ENCODE measurements around the gene XPNPEP1. TPM values are rescaled to one million over a fixed set of nuclear protein-coding genes. Genes with fewer than 3 reads are reported as not detected.

The XPNPEP1 gene
- total RNA-seq, 1 donor from 2014 or later: 79.4 TPM

DNA sequence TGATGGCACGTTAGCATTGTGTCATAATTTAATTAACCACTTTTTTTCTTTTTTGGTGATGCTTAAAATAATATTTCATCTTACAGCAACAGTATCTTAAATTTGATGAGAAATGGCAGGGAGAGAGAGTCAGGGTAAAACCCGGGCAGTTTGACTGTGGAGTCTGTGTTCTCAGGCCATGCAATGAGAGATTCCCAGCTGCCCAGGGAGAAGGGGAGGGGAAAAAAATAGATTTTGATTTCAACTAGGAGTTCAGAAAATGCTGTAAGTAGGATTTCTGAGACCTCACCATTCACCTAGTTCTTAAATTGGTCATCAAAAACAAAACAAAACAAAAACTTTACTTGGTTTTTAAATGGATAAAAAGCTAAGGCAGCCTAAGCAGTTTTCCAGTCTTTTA is 37.4 kb upstream of the XPNPEP1 start:
- Mint-ChIP-seq H3K9me3 (no peaks in the 10 kb centered on the region), H3K4me3 (ENCODE audit: low read depth) (no peak overlapping the region), H3K27me3 (ENCODE audit: low read depth) (peaks cover 5% of the 10 kb centered on the region), H3K27ac (no peak overlapping the region), H3K36me3 (ENCODE audit: low read depth) (no peaks in the 10 kb centered on the region), H3K4me1 (ENCODE audit: low read depth) (peaks cover 2% of the 10 kb centered on the region)
- intact Hi-C loops (cut with micrococcal nuclease): no loop called here
- no peak for DNase-seq (ENCODE audit: low spot score)

DNA sequence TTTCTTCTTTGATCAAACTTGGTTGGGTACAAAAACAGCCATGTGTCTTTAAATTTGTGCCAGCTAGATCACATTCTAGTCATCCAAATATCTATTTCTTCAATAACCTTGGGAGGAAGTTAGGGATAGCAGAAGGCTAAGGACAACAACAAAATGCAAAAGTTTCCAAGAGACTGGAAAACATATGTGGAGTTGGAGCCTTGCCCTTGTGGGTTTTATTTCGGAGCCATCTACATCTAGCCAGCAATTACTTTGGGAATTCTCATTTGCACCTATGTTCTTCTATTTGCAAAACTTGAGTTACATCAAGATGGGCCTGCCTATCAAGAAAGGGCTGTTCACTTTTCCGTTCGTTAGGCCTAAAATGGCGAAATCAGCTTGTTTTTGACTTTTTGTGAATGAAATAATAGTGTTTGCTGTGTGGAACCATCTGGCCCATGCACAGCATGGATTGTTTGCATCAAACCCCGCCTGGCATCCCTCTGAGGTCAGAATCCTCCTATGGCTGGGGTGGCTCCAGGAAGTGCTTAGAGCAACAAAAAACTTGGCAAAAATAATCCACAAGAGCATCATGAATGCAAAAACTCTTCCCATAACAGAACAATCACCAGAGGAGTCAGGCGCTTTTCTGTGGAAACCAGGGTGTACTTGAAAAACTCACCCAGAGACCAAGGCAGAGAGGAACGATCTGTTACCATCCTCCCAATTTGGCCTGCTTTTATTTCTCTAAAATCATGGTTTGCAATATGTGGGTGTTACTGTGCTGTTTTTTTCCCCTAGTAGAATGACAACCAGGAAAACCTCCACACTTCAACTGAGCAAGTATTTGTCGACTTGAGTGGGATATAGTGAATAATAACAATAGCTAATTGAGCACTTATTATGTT is 36.2 kb upstream of the XPNPEP1 start:
- no peaks in the 10 kb centered on the region for H3K9me3 Mint-ChIP-seq
- H3K4me3 Mint-ChIP-seq (ENCODE audit: low read depth): no peak overlapping the region
- no peak for DNase-seq (ENCODE audit: low spot score)
- H3K4me1 Mint-ChIP-seq (ENCODE audit: low read depth): peaks cover 2% of the 10 kb centered on the region
- no peaks in the 10 kb centered on the region for H3K36me3 Mint-ChIP-seq (ENCODE audit: low read depth)
- intact Hi-C loops (cut with micrococcal nuclease): no loop called here
- peaks cover 12% of the 10 kb centered on the region for H3K27me3 Mint-ChIP-seq (ENCODE audit: low read depth)
- H3K27ac Mint-ChIP-seq: no peak overlapping the region

DNA sequence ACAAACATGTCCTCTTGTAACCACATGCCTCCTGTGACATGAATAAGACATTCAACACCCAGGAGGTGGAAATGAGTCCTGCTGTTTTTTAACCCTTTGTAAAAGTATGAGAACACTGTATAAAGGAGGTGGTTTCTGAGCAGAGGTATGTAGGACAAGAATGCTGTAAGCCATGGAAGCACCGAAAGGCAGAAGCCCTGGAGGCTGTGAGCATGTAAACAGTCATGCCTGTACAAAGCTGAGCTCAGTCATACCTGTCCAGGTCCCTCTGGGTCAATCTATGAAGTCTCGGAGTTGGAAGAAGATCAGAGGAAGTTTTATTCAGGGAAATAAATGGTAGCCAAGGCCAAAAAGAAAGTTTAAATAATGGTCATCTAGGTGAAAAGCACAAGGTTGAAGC is 34.7 kb upstream of the XPNPEP1 start:
- intact Hi-C loops (cut with micrococcal nuclease): no loop called here
- H3K27me3 Mint-ChIP-seq (ENCODE audit: low read depth): peaks cover 10% of the 10 kb centered on the region
- no peak for DNase-seq (ENCODE audit: low spot score)
- no peaks in the 10 kb centered on the region for H3K9me3 Mint-ChIP-seq
- H3K36me3 Mint-ChIP-seq (ENCODE audit: low read depth): no peaks in the 10 kb centered on the region
- no peak overlapping the region for H3K4me3 Mint-ChIP-seq (ENCODE audit: low read depth)
- H3K4me1 Mint-ChIP-seq (ENCODE audit: low read depth): peaks cover 2% of the 10 kb centered on the region
- no peak overlapping the region for H3K27ac Mint-ChIP-seq

DNA sequence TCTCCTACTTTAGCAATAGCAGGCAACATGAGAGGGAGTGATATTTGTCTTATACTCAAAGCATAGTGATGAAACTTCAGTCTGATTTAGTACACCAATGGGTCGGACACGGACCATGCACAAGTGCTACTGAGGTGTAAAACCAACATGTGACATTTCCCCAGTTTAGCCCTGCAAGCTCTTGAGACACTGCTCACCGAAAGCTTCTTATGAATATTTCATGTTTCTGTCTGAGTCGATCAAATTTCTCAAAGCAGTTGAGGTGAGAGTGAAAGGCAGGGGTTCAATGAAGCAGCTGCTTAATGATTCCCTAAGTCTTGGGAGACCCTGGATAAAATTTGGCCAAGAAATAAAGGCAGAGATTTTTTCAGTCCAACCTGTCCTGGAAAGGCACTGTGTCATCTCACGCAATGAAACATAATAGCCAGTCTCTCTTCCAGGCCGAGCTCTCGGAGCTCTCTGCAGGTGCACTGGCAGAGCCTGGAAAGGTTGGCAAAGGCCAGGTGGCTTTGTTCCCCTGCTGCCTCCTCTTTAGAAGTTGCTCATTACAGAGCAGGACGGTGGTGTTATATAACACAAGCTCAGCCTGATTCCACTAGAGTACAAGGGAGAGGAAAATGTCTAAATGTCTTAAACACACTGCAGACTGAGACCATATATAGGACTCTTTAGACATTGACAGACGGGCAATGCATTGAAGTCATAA is 33.9 kb upstream of the XPNPEP1 start:
- intact Hi-C loops (cut with micrococcal nuclease): no loop called here
- DNase-seq (ENCODE audit: low spot score): no peak
- no peak overlapping the region for H3K4me3 Mint-ChIP-seq (ENCODE audit: low read depth)
- no peak overlapping the region for H3K27ac Mint-ChIP-seq
- H3K4me1 Mint-ChIP-seq (ENCODE audit: low read depth): peaks cover 2% of the 10 kb centered on the region
- H3K27me3 Mint-ChIP-seq (ENCODE audit: low read depth): peaks cover 14% of the 10 kb centered on the region
- no peaks in the 10 kb centered on the region for H3K36me3 Mint-ChIP-seq (ENCODE audit: low read depth)
- no peaks in the 10 kb centered on the region for H3K9me3 Mint-ChIP-seq

DNA sequence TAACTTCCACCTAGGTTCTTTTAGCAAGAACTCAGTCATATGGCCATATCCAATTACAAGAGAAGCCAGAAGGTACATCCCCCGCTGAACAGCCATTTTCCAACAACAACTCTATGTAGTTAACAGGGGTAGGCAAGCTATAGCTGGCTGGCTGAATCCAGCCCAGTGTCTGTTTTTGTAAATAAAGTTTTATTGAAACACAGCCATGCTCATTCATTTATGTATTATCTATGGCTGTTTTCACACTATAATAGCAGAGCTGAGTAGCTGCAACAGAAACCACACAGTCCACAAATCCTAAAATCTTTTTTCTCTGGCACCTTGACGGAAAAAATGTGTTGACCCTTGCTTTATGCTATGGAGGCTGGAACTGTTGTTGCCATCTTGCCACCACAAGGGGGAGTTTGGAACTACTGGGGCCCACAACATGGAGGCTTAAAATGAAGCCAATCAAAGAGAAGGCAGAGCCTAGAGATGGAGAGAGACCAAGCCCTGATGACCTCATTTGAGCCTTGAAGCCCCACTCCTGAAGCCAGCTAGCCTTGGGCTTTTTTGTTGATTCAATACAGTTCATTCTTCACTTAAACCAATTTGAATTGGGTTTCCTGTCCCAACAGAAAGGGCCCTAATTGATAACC is 33.3 kb upstream of the XPNPEP1 start:
- no peak for DNase-seq (ENCODE audit: low spot score)
- intact Hi-C loops (cut with micrococcal nuclease): loop anchor here (1.0 kb wide), 1 partner anchor 72 kb away; no protein-coding TSS in a partner anchor
- Mint-ChIP-seq H3K27ac (no peak overlapping the region), H3K9me3 (no peaks in the 10 kb centered on the region), H3K4me3 (ENCODE audit: low read depth) (no peak overlapping the region), H3K4me1 (ENCODE audit: low read depth) (no peaks in the 10 kb centered on the region), H3K36me3 (ENCODE audit: low read depth) (no peaks in the 10 kb centered on the region), H3K27me3 (ENCODE audit: low read depth) (peaks cover 14% of the 10 kb centered on the region)

DNA sequence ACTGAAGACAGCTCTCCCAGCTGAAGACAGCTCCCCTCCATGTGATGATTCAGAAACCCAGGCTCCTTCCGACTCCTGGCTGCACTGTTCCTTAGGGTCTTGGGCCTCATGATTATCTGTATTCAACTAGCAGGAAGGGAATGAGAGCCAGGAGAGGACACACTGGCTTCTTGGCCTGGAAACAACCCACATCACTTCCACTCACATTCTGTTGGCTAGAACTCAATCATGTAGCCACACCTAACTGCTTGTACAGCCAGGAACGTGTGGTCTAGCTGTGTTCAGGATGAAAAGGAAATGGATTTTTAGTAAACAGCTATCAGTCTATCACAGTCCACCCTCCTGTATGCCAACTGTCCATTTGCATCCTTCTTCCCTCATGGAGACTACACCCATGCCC is 30.5 kb upstream of the XPNPEP1 start:
- Mint-ChIP-seq H3K27me3 (ENCODE audit: low read depth) (peaks cover 14% of the 10 kb centered on the region), H3K4me1 (ENCODE audit: low read depth) (no peaks in the 10 kb centered on the region), H3K9me3 (no peaks in the 10 kb centered on the region), H3K27ac (no peak overlapping the region), H3K4me3 (ENCODE audit: low read depth) (no peak overlapping the region), H3K36me3 (ENCODE audit: low read depth) (no peaks in the 10 kb centered on the region)
- intact Hi-C loops (cut with micrococcal nuclease): no loop called here
- DNase-seq (ENCODE audit: low spot score): no peak

DNA sequence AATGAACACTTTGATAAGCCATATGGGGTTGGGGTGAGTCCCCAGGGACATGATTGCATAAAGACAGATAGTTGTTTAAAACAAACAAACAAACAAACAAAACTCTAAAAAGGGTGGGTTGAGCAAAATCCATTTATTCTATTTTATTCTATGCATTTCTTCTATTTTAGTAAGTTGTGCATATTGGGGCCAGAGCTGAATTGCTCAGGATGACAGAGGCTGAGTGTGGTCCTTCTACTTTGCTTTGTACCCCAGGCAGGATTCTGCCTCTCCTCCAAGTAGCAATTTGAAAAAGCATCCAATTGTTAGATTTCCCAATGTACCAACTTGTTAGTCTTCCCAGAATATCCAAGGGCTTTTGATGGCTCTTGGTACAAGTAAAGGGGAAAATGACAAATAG is 29.2 kb upstream of the XPNPEP1 start:
- Mint-ChIP-seq H3K27me3 (ENCODE audit: low read depth) (peaks cover 14% of the 10 kb centered on the region), H3K9me3 (no peaks in the 10 kb centered on the region)

DNA sequence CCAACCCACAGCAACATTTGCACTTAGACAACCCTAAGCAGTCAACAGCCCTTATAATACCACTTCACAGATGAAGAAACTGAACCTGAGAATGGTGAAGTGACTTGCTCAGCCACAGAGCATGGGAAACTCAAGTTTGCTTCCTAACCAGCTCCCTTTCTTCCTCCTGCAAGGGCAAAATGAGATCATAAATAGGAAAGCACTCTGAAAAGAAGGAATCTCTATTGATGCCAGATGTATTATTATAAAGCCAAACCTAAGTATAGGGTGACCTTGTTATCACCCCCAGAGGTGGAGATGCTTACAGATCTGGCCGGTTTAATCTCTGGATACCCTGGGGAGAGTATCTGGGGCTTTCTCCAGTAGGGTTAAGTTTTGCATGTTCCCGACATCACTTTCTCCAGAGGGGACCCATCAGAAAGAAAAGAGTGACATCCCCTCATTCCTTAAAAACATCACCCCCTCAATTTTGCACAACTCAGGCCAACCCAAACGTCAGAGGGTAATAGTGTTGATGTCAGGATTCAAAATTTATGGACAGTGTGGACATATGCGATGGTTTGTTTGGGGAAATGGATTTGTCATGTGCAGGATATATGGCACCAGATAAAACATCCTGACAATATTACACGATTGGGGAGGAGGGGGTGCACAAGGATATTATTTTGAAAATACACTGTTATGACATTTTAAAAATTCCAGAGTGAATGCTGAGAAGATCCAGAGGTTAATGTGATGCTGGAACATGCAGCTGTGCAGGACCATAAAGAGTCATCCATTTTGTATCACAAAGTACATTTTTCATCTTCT is 24.0 kb upstream of the XPNPEP1 start:
- peaks cover 10% of the 10 kb centered on the region for H3K27me3 Mint-ChIP-seq (ENCODE audit: low read depth)

More for the DNA sequence above, 29.2 kb upstream of the XPNPEP1 start:
- no peak for DNase-seq (ENCODE audit: low spot score)
- no peaks in the 10 kb centered on the region for H3K36me3 Mint-ChIP-seq (ENCODE audit: low read depth)
- H3K4me3 Mint-ChIP-seq (ENCODE audit: low read depth): no peak overlapping the region
- no peaks in the 10 kb centered on the region for H3K4me1 Mint-ChIP-seq (ENCODE audit: low read depth)
- H3K27ac Mint-ChIP-seq: no peak overlapping the region
- intact Hi-C loops (cut with micrococcal nuclease): no loop called here

DNA sequence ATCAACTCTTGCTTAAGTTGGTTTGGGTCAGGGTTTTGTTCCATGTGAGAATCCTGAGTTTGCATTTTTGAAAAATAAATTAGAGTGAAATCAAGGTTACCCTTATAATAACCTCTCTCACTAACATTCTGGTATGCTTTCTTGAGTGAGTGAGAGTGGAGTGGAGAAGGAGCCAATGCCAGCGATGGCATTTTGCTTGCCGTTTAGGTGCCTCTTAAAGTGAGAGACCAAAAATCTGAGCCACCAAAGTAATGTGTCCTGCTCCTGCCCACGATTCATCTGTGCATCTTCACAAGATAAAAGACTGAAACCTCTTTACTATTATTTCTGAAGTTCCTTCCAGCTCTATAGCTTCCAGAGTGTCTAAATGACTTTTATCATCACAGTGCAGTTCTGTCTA is 23.4 kb upstream of the XPNPEP1 start:
- H3K9me3 Mint-ChIP-seq: no peaks in the 10 kb centered on the region
- H3K4me1 Mint-ChIP-seq (ENCODE audit: low read depth): peaks cover 2% of the 10 kb centered on the region
- DNase-seq (ENCODE audit: low spot score): no peak
- no peak overlapping the region for H3K27ac Mint-ChIP-seq
- no peak overlapping the region for H3K4me3 Mint-ChIP-seq (ENCODE audit: low read depth)
- intact Hi-C loops (cut with micrococcal nuclease): no loop called here
- no peaks in the 10 kb centered on the region for H3K36me3 Mint-ChIP-seq (ENCODE audit: low read depth)
- H3K27me3 Mint-ChIP-seq (ENCODE audit: low read depth): peaks cover 13% of the 10 kb centered on the region

More for the DNA sequence above, 24.0 kb upstream of the XPNPEP1 start:
- no peaks in the 10 kb centered on the region for H3K36me3 Mint-ChIP-seq (ENCODE audit: low read depth)
- peaks cover 2% of the 10 kb centered on the region for H3K4me1 Mint-ChIP-seq (ENCODE audit: low read depth)
- H3K4me3 Mint-ChIP-seq (ENCODE audit: low read depth): no peak overlapping the region
- no peaks in the 10 kb centered on the region for H3K9me3 Mint-ChIP-seq
- no peak for DNase-seq (ENCODE audit: low spot score)
- intact Hi-C loops (cut with micrococcal nuclease): no loop called here
- H3K27ac Mint-ChIP-seq: no peak overlapping the region

DNA sequence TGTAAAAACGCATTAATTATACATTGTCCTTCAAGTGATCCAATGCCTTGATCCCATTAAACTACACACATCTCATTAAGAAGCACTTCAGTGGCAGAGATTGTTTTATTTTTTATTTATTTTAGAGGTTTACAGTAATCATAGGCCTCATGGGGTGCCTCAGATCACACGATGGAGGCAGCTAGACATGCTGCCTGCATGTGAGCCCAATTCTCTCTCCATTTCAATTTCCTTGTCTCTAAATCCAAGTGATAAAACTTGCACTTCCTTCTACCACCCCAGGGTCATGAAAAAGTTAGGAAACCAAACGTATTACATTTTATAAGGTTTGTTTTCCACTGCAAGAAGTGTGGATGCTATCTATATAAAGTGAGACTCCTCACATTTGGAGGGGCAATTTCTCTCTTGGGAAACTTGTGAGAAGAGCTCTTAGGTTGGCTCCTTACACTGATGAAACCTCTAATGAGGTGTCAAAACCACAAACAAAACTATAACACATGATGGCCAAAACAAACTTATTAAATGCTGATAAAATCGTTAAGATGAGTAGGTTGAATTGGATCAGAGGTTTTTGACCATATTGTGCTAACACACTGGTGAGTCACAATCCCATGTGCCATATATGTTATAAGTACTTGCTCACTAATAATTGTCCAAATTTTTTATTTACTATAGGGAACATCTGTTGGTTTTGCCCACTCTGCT is 22.3 kb upstream of the XPNPEP1 start:
- intact Hi-C loops (cut with micrococcal nuclease): no loop called here
- DNase-seq (ENCODE audit: low spot score): no peak
- H3K27me3 Mint-ChIP-seq (ENCODE audit: low read depth): peaks cover 13% of the 10 kb centered on the region
- H3K9me3 Mint-ChIP-seq: no peaks in the 10 kb centered on the region
- H3K4me3 Mint-ChIP-seq (ENCODE audit: low read depth): no peak overlapping the region
- no peaks in the 10 kb centered on the region for H3K36me3 Mint-ChIP-seq (ENCODE audit: low read depth)
- no peak overlapping the region for H3K27ac Mint-ChIP-seq
- H3K4me1 Mint-ChIP-seq (ENCODE audit: low read depth): peaks cover 2% of the 10 kb centered on the region

DNA sequence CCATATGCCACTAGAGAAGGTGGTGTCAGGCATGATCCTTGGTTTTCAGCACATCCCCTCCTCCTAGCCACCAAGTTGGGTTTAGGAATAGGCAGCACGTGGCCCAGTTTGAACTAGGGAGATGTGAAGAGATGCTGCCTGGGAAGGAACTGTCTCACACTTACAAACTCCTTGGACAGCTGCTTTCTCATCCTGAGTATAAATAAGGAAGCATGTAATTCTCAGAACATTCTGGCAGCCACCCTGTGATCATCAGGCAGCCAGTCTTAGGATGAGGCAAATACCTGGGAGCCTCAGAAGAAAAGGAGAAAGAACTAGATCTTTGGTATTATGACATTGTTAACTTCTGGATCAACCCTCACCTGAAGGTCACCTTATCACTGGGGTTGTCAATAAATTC is 21.3 kb upstream of the XPNPEP1 start:
- Mint-ChIP-seq H3K9me3 (no peaks in the 10 kb centered on the region), H3K27ac (no peak overlapping the region), H3K27me3 (ENCODE audit: low read depth) (peaks cover 13% of the 10 kb centered on the region), H3K4me1 (ENCODE audit: low read depth) (peaks cover 2% of the 10 kb centered on the region), H3K4me3 (ENCODE audit: low read depth) (no peak overlapping the region), H3K36me3 (ENCODE audit: low read depth) (no peaks in the 10 kb centered on the region)
- intact Hi-C loops (cut with micrococcal nuclease): no loop called here
- DNase-seq (ENCODE audit: low spot score): no peak

All from activated T-helper 2 cell treated with anti-CD3 and anti-CD28 coated beads, Interferon-gamma antibody, Interleukin-2, Interleukin-4, amounts not matched to agents 10 μg/mL and 5 μg/mL and 100 μg/mL, durations not matched to agents 14 hours and 24 hours and 36 hours (primary cell).